ENCODE measurements around the gene POLR2A.

The POLR2A gene

GRCh38 chr17:7511108-7511507 lies 26.9 kb downstream of the POLR2A start:
- CTCF ChIA-PET = interaction anchor here (1.0 kb wide), 1 partner anchor 155 kb away, joined by 3 read pairs; no protein-coding TSS in a partner anchor
- peak overlapping the region; percentile 35 for H3K27ac ChIP-seq
- DNase-seq (ENCODE audit: low spot score) = no peak
- no peak for TF ChIP-seq CTCF (conservative IDR thresholded peaks at IDR 0.05; ENCODE audit: low read depth)
- POLR2A ChIA-PET (ENCODE audit: low non-redundant PET) = no interaction called here

- H3K27ac ChIP-seq = peak overlapping the region; percentile 35
- POLR2A ChIA-PET (ENCODE audit: low non-redundant PET) = no interaction called here
- DNase-seq (ENCODE audit: low spot score) = no peak
- no peak for TF ChIP-seq CTCF (conservative IDR thresholded peaks at IDR 0.05; ENCODE audit: low read depth)
- CTCF ChIA-PET = interaction anchor here (1.0 to 3.1 kb wide), 2 partner anchors 49 to 156 kb away, joined by 3 to 19 read pairs; partner anchors contain the start of gene SENP3
Observed at GRCh38 chr17:7512105-7512504, 27.9 kb downstream of the POLR2A start.

- ChIA-PET CTCF (interaction anchor here (0.6 to 3.8 kb wide), 4 partner anchors 19 to 76 kb away, joined by 3 to 19 read pairs (median 10); partner anchors contain the start of genes SENP3 and TNFSF13), POLR2A (ENCODE audit: low non-redundant PET) (interaction anchor here (1.0 kb wide), 1 partner anchor 48 kb away, joined by 4 read pairs; no protein-coding TSS in a partner anchor)
- TF ChIP-seq CTCF (conservative IDR thresholded peaks at IDR 0.05; ENCODE audit: low read depth) = no peak
- peak overlapping the region; percentile 48 for H3K27ac ChIP-seq
- no peak for DNase-seq (ENCODE audit: low spot score)
Observed at GRCh38 chr17:7512824-7513540, 28.8 kb downstream of the POLR2A start.

- CTCF ChIA-PET = interaction anchor here (0.8 to 3.8 kb wide), 5 partner anchors 11 to 77 kb away, joined by 5 to 19 read pairs (median 8); partner anchors contain the start of genes SENP3 and TNFSF13
- no peak for TF ChIP-seq CTCF (conservative IDR thresholded peaks at IDR 0.05; ENCODE audit: low read depth)
- peak overlapping the region; percentile 48 for H3K27ac ChIP-seq
- DNase-seq (ENCODE audit: low spot score) = no peak
- POLR2A ChIA-PET (ENCODE audit: low non-redundant PET) = no interaction called here
Observed at GRCh38 chr17:7513850-7514419, 29.8 kb downstream of the POLR2A start.

- no peak for TF ChIP-seq CTCF (conservative IDR thresholded peaks at IDR 0.05; ENCODE audit: low read depth)
- CTCF ChIA-PET = interaction anchor here (1.8 to 3.8 kb wide), 2 partner anchors 42 to 44 kb away, joined by 13 to 14 read pairs; partner anchors contain the start of gene TNFSF13
- POLR2A ChIA-PET (ENCODE audit: low non-redundant PET) = interaction anchor here (0.7 kb wide), 2 partner anchors 44 to 170 kb away, joined by 3 to 5 read pairs; no protein-coding TSS in a partner anchor
- no peak for DNase-seq (ENCODE audit: low spot score)
- no peak overlapping the region for H3K27ac ChIP-seq
Observed at GRCh38 chr17:7515911-7516610, 31.9 kb downstream of the POLR2A start.

GRCh38 chr17:7523033-7523432 lies 38.9 kb downstream of the POLR2A start:
- ChIA-PET POLR2A (ENCODE audit: low non-redundant PET) (no interaction called here), CTCF (interaction anchor here (0.5 to 0.9 kb wide), 3 partner anchors 11 to 25 kb away, joined by 4 to 6 read pairs (median 4); no protein-coding TSS in a partner anchor)
- no peak; the same call in 1 of the 2 replicates for TF ChIP-seq CTCF (conservative IDR thresholded peaks at IDR 0.05; ENCODE audit: low read depth)
- H3K27ac ChIP-seq = no peak overlapping the region
- no peak for DNase-seq (ENCODE audit: low spot score)

Measured in RWPE1 (cell line).